ENCODE data around the gene ALK. TPM values are rescaled to one million over a fixed set of nuclear protein-coding genes. Genes with fewer than 3 reads are reported as not detected.

ALK gene
- total RNA-seq, 1 experiment from 2014 or later = 0.26 TPM

- no peak for DNase-seq (ENCODE audit: low spot score)
Measured at GRCh38 chr2:29405266-29405665, 516.1 kb downstream of the ALK start.

GRCh38 chr2:29401994-29402393 is 519.4 kb downstream of the ALK start:
- DNase-seq (ENCODE audit: low spot score) = no peak

- DNase-seq (ENCODE audit: low spot score) = no peak
Measured at GRCh38 chr2:29400930-29401653, 520.3 kb downstream of the ALK start.

GRCh38 chr2:29398384-29399237 is 522.8 kb downstream of the ALK start:
- DNase-seq (ENCODE audit: low spot score) = no peak

- no peak for DNase-seq (ENCODE audit: low spot score)
Measured at GRCh38 chr2:29397713-29398112, 523.7 kb downstream of the ALK start.

GRCh38 chr2:29397039-29397438 is 524.3 kb downstream of the ALK start:
- DNase-seq (ENCODE audit: low spot score) = no peak

- DNase-seq (ENCODE audit: low spot score) = no peak
Measured at GRCh38 chr2:29394981-29395350, 526.4 kb downstream of the ALK start.

GRCh38 chr2:29394311-29394980 is 526.9 kb downstream of the ALK start:
- no peak for DNase-seq (ENCODE audit: low spot score)

- DNase-seq (ENCODE audit: low spot score) = no peak
Measured at GRCh38 chr2:29393676-29394075, 527.7 kb downstream of the ALK start.

- DNase-seq (ENCODE audit: low spot score) = no peak
Measured at GRCh38 chr2:29392774-29393173, 528.6 kb downstream of the ALK start.

GRCh38 chr2:29390136-29390535 is 531.2 kb downstream of the ALK start:
- DNase-seq (ENCODE audit: low spot score) = no peak

- DNase-seq (ENCODE audit: low spot score) = no peak
Measured at GRCh38 chr2:29389686-29390085, 531.7 kb downstream of the ALK start.

- DNase-seq (ENCODE audit: low spot score) = no peak
Measured at GRCh38 chr2:29388071-29388470, 533.3 kb downstream of the ALK start.

- no peak for DNase-seq (ENCODE audit: low spot score)
Measured at GRCh38 chr2:29382486-29382885, 538.9 kb downstream of the ALK start.

- DNase-seq (ENCODE audit: low spot score) = no peak
Measured at GRCh38 chr2:29377788-29378187, 543.6 kb downstream of the ALK start.

- DNase-seq (ENCODE audit: low spot score) = no peak
Measured at GRCh38 chr2:29376541-29376940, 544.8 kb downstream of the ALK start.

- DNase-seq (ENCODE audit: low spot score) = no peak
Measured at GRCh38 chr2:29375843-29376242, 545.5 kb downstream of the ALK start.

- no peak for DNase-seq (ENCODE audit: low spot score)
Measured at GRCh38 chr2:29374823-29375222, 546.6 kb downstream of the ALK start.

GRCh38 chr2:29373870-29374269 is 547.5 kb downstream of the ALK start:
- no peak for DNase-seq (ENCODE audit: low spot score)

- no peak for DNase-seq (ENCODE audit: low spot score)
Measured at GRCh38 chr2:29372185-29372584, 549.2 kb downstream of the ALK start.

GRCh38 chr2:29370581-29371125 is 550.7 kb downstream of the ALK start:
- DNase-seq (ENCODE audit: low spot score) = no peak

GRCh38 chr2:29370173-29370572 is 551.2 kb downstream of the ALK start:
- no peak for DNase-seq (ENCODE audit: low spot score)

Data from A172 (cell line).